Adrenal gland (tissue), 5 donors: Measurements from ENCODE around the gene NSMCE4A.

ENCODE experiments used
- CTCF ChIP-seq, 6 experiments: fragments of 450-650 bp in 4 of 6; fragments of 200-600 bp in 2 of 6; sonication (generic) in 1 of 6; IDR thresholded peaks; 1 replicate in 5 of 6; 2 replicates in 1 of 6; pipeline versions ENCODE4 v1.5.1 to v1.8.0; 2016 to 2021; ENCODE audit warnings: antibody characterized with exemption in 6 of 6, mild to moderate bottlenecking in 2 of 6, moderate library complexity in 1 of 6
- POLR2A ChIP-seq, 2 donors: fragments of 450-650 bp; IDR thresholded peaks; one replicate each; pipeline ENCODE4 v1.6.1; 2017; ENCODE audit warnings: antibody characterized with exemption in 2 of 2, mild to moderate bottlenecking in 2 of 2, moderate library complexity in 1 of 2
- donor health status: DM: no; HTN: no; CAD: no.

GRCh38 chr10:121927841-121928527 lies 47.0 kb downstream of the NSMCE4A start, which contains the start of gene ATE1:
- TF ChIP-seq CTCF (IDR thresholded peaks at IDR 0.05), result no peak
- TF ChIP-seq POLR2A (IDR thresholded peaks at IDR 0.05), result peak; percentile 61 to 84
